ENCODE measurements around the gene SPATA9. TPM values are rescaled to one million over a fixed set of nuclear protein-coding genes. Genes with fewer than 3 reads are reported as not detected.
A peak's percentile ranks its signal among the peaks of the same experiment; 100 is the strongest.

SPATA9 gene
- total RNA-seq, 3 donors from 2014 or later = 0.38 to 1.2 (median 0.39) TPM

- peak; percentile 35 for ATAC-seq
Measured at GRCh38 chr5:95720094-95720786, 37.4 kb upstream of the SPATA9 start.

GRCh38 chr5:95718738-95719137, 35.9 kb upstream of the SPATA9 start:
- H3K36me3 ChIP-seq (ENCODE audit: low read depth) = no peaks in the 10 kb centered on the region
- intact Hi-C loops (cut with DNase I, micrococcal nuclease) = no loop called here
- no peak for DNase-seq
- H3K4me3 ChIP-seq = no peak overlapping the region
- H3K4me1 ChIP-seq (ENCODE audit: low read depth) = peaks cover 5% of the 10 kb centered on the region
- ATAC-seq = no peak
- H3K9me3 ChIP-seq = no peaks in the 10 kb centered on the region
- no peak for TF ChIP-seq CTCF (IDR thresholded peaks at IDR 0.05)

More at GRCh38 chr5:95720094-95720786, 37.4 kb upstream of the SPATA9 start:
- Histone ChIP-seq H3K4me1 (ENCODE audit: low read depth) (peaks cover 5% of the 10 kb centered on the region), H3K9me3 (no peaks in the 10 kb centered on the region), H3K36me3 (ENCODE audit: low read depth) (no peaks in the 10 kb centered on the region), H3K4me3 (no peak overlapping the region)
- TF ChIP-seq CTCF (IDR thresholded peaks at IDR 0.05) = no peak
- intact Hi-C loops (cut with DNase I, micrococcal nuclease) = no loop called here
- no peak for DNase-seq

- DNase-seq (no peak), ATAC-seq (peak; percentile 85)
- Histone ChIP-seq H3K4me1 (ENCODE audit: low read depth) (peaks cover 5% of the 10 kb centered on the region), H3K9me3 (no peaks in the 10 kb centered on the region), H3K36me3 (ENCODE audit: low read depth) (no peaks in the 10 kb centered on the region), H3K4me3 (no peak overlapping the region)
- no peak for TF ChIP-seq CTCF (IDR thresholded peaks at IDR 0.05)
- intact Hi-C loops (cut with DNase I, micrococcal nuclease) = no loop called here
Measured at GRCh38 chr5:95718203-95718602, 35.4 kb upstream of the SPATA9 start.

- Histone ChIP-seq H3K36me3 (ENCODE audit: low read depth) (no peaks in the 10 kb centered on the region), H3K4me1 (ENCODE audit: low read depth) (peaks cover 5% of the 10 kb centered on the region), H3K9me3 (no peaks in the 10 kb centered on the region), H3K4me3 (no peak overlapping the region)
- ATAC-seq (peak; percentile 25), DNase-seq (no peak)
- intact Hi-C loops (cut with DNase I, micrococcal nuclease) = no loop called here
- no peak for TF ChIP-seq CTCF (IDR thresholded peaks at IDR 0.05)
Measured at GRCh38 chr5:95717439-95717838, 34.6 kb upstream of the SPATA9 start.

- no peak for TF ChIP-seq CTCF (IDR thresholded peaks at IDR 0.05)
- H3K36me3 ChIP-seq (ENCODE audit: low read depth) = no peaks in the 10 kb centered on the region
- intact Hi-C loops (cut with DNase I, micrococcal nuclease) = no loop called here
- no peak for ATAC-seq
- DNase-seq = no peak
- H3K4me1 ChIP-seq (ENCODE audit: low read depth) = peaks cover 5% of the 10 kb centered on the region
- H3K9me3 ChIP-seq = no peaks in the 10 kb centered on the region
- no peak overlapping the region for H3K4me3 ChIP-seq
Measured at GRCh38 chr5:95715799-95716461, 33.1 kb upstream of the SPATA9 start.

Measured in mucosa of descending colon (tissue), 3 donors.